ENCODE measurements around the gene APH1B.

GRCh38 chr15:63274427-63274826 is 3.0 kb upstream of the APH1B start:
- TF ChIP-seq, protein P1, sequence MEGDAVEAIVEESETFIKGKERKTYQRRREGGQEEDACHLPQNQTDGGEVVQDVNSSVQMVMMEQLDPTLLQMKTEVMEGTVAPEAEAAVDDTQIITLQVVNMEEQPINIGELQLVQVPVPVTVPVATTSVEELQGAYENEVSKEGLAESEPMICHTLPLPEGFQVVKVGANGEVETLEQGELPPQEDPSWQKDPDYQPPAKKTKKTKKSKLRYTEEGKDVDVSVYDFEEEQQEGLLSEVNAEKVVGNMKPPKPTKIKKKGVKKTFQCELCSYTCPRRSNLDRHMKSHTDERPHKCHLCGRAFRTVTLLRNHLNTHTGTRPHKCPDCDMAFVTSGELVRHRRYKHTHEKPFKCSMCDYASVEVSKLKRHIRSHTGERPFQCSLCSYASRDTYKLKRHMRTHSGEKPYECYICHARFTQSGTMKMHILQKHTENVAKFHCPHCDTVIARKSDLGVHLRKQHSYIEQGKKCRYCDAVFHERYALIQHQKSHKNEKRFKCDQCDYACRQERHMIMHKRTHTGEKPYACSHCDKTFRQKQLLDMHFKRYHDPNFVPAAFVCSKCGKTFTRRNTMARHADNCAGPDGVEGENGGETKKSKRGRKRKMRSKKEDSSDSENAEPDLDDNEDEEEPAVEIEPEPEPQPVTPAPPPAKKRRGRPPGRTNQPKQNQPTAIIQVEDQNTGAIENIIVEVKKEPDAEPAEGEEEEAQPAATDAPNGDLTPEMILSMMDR (IDR thresholded peaks at IDR 0.05) = no peak
- TF ChIP-seq POLR2AphosphoS5 (IDR thresholded peaks at IDR 0.05) = no peak
- TF ChIP-seq POLR2A (IDR thresholded peaks at IDR 0.05) = no peak

Data from prostate gland (tissue), 2 donors.